SH-SY5Y (cell line): ENCODE measurements around the gene ALS2CL.

ENCODE experiments used
- GATA2 ChIP-seq: IDR thresholded peaks from 2 replicates; pipeline ENCODE4 v1.6.1; 2011; ENCODE audit warnings: mild to moderate bottlenecking, low read depth, low read length
- GATA3 ChIP-seq: IDR thresholded peaks from 2 replicates; pipeline ENCODE4 v1.6.1; 2011; ENCODE audit warnings: low read depth, mild to moderate bottlenecking, low read length, moderate library complexity

- TF ChIP-seq GATA2 (no peak), GATA3 (no peak)
Measured at GRCh38 chr3:46711760-46712159, 18.3 kb upstream of the ALS2CL start.
